Activated CD4-positive, alpha-beta T cell treated with anti-CD3 and anti-CD28 coated beads, Interleukin-2, Interleukin-4, amounts not matched to agents 100 ng/mL and 50 ng/mL, durations not matched to agents 16 hours and 8 hours (primary cell): ENCODE results near the gene NDUFC1.

Experiments
- DNase-seq: peaks from one replicate; pipeline ENCODE4 v3.0.0-alpha.2; 2020; ENCODE audit warnings: low spot score

The NDUFC1 gene

DNA sequence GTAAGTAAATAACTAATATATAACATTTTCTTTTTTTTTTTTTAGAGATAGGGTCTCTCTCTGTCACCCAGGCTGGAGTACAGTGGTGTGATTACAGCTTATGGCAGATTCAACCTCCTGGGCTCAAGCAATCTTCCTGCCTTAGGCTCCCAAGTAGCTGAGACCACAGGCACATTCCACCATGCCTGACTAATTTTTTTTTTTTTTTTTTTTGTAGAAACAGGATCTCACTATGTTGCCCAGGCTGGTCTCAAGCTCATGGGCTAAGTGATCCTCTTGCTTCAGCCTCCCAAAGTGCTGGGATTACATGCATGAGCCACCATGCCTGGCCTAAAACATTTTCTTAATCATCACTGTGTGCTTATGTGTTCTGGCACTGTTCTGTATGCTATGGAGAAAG lies 55.0 kb downstream of the NDUFC1 start:
- no peak for DNase-seq

DNA sequence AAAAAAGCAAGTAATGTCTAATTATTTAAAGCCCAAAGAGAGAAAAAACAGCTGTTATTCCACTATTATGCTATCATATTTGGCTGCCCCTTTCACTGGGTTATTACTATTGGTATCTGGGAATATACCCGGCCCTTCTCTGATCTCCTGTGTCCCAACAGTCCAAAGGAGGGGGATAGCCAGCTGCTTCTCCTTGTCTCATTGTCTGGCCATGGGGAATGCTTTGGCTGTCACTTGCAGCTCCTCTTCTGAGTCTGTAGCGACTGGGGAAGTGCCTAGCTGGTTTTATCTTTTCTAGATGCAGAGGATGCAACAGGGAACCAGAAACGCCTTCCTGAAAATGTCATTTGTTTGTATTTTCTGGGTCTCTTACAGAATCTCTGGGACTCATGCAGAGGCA lies 56.1 kb downstream of the NDUFC1 start:
- DNase-seq: no peak

DNA sequence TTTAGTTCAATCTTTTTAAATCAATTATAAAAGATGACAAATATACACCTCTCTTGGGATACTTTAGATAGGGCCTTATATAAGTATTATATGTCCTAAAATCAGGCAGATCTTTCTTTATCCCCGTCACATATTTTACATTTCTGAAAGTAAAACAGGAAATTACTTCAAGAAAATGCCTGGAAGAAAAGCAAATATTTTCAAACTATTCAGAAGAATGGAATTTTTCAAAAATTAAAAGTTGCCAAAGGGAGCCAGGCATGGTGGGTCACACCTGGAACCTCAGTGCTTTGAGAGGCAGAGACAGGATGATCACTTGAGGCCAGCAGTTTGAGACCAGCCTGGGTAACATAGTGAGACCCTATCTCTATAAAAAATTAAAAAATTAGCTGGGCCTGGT lies 56.7 kb downstream of the NDUFC1 start:
- no peak for DNase-seq

DNA sequence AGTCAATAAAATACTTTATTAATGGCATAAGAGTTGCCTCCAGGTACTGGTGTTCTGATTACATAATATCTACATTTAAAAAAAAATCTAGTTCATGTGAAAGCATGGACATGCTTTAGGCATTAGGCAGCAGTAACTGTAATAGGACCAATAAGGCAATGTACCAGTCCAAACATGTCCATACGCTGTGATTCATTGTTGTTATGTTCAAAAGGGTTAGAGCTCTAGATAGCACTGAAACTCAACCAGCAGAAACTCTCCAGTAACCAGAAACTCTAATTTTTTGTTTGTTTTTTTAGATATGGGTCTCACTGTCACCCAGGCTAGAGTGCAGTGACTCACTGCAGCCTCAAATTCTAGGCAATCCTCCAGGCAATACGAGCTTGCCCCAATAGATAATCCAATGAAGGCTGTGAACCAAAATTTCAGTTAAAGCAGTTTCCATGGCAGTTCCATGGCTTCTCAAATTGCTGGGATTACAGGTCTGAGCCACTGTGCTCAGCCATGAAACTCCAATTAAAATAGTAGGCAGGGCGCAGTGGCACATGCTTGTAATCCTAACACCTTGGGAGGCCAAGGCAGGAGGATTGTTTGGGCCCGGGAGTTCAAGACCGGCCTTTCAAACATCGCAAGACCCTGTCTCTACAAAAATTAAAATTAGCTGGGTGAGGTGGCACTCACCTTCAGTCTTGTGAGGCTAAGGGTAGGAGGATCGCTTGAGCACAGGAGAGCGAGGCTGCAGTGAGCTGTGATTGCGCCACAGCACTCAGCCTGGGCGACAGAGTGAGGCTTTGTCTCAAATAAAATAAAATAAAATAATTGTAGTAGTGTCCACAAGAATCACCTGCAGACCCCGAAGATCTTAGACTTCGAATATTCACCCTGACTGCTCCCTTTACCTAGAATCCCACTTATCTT lies 58.6 kb downstream of the NDUFC1 start:
- DNase-seq: no peak

DNA sequence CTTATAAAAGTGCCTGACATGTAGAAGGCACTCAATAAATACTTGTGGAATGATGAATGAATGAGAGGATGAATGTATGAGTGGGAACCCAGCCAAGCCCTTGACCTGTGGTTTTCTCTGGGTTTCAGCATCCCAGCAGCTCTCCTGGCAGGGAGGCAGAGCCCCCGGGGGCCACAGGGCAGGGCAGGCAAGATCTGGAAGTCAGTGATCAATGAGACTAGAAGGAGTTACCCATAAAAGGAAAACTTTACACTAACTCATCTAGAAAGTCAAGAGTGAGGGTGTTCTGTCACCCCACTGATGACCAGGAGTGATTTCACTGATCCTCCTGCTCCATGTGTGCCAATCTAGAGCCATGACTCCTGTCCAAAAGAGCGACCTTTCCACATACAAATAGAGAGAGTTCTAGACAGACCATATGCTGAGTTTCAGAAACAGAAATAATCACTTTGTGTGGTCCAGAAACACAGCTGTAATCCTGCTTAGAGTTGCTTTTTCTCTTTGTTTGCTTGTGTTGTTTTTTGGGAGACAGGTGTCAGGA lies 59.7 kb downstream of the NDUFC1 start:
- DNase-seq: no peak

DNA sequence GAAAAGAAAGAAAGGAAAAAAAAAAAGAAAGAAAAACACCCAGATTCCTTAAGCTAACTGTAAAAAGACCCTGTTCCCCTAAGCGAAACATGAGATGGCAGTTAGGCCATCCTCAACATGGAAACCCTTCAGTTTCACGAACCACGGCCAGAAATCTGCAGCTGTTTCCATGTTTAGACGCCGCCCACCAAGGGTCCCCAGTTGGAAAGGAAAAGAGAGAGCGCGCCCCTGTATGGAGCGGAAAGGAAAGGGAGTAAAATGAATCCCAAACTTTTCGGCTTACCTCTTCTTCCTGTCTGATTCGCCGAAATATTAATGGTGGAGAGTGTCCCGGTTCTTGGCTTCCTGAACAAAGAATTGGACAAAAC lies 60.5 kb downstream of the NDUFC1 start:
- DNase-seq: no peak

DNA sequence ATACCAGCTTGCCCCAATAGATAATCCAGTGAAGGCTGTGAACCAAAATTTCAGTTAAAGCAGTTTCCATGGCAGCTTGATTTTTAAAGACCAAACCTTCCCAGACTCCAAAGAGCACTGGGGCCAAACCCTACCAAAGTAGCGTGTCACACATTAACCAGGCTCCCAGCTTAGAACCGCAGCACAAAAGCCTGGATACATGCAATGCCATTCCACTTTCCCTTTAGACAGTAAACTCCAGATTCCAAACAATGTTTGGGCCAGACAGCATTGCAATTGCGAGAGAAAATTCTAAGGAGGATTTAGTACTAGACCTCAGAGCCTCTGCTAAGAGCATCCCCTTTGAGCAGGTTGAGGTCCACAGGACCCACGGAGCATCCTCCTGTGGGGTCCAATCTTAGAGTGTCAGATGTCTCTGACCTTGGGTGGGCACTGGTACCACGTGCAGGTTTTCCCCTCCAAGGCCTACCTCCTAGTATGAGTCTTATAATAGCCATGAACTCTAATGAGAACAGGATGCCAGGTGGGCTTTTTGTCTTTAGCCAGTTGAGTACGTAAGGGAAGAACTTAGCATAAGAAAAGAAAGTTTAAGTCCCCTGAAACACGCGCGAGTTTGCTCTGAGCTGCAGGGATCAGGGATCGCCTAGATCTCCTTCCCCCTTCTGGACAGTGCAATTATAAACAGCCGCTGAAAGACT lies 61.0 kb downstream of the NDUFC1 start:
- no peak for DNase-seq
